ENCODE data around the gene TMEM132D.

DNA sequence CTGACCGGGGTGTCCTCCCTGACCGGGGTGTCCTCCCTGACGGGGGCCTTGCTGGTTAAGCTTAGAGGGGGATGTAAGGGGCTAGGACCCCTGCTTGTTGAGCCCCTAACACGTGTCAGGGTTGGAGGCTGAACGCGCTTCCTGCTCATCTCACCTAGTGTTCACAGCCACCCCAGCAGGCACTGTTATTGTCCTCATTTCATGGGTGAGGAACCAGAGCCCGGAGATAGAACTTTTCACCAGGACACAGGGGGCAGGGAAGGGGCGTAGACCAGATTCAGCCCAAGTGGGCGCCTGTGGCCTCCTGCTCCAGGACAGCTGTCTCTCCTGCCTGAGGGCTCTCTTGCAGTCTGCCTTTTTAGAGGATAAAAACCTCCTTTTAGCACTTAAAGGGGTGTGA, 814.2 kb downstream of the TMEM132D start:
- TF ChIP-seq, protein P1, sequence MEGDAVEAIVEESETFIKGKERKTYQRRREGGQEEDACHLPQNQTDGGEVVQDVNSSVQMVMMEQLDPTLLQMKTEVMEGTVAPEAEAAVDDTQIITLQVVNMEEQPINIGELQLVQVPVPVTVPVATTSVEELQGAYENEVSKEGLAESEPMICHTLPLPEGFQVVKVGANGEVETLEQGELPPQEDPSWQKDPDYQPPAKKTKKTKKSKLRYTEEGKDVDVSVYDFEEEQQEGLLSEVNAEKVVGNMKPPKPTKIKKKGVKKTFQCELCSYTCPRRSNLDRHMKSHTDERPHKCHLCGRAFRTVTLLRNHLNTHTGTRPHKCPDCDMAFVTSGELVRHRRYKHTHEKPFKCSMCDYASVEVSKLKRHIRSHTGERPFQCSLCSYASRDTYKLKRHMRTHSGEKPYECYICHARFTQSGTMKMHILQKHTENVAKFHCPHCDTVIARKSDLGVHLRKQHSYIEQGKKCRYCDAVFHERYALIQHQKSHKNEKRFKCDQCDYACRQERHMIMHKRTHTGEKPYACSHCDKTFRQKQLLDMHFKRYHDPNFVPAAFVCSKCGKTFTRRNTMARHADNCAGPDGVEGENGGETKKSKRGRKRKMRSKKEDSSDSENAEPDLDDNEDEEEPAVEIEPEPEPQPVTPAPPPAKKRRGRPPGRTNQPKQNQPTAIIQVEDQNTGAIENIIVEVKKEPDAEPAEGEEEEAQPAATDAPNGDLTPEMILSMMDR (IDR thresholded peaks at IDR 0.05) = no peak
- TF ChIP-seq POLR2A (IDR thresholded peaks at IDR 0.05) = no peak
- no peak for TF ChIP-seq POLR2AphosphoS5 (IDR thresholded peaks at IDR 0.05; ENCODE audit: insufficient read depth in 1 of 2, low read depth in 1 of 2)

Measured in vagina (tissue), 2 donors.